H1 (cell line): ENCODE results near the gene CD99. TPM values are rescaled to one million over a fixed set of nuclear protein-coding genes. Genes with fewer than 3 reads are reported as not detected.

ENCODE experiments used
- CTCF ChIA-PET: fragments of 300-600 bp; sonication (Branson Sonifier 250); formaldehyde crosslinking; loops from one replicate; lab custom pipeline; 2021; ENCODE audit not compliant: partially characterized antibody; lab: Charles Lee
- POLR2A ChIA-PET: fragments of 300-600 bp; sonication (Branson Sonifier 250); formaldehyde crosslinking; loops from one replicate; lab custom pipeline; 2021; ENCODE audit warnings: inconsistent platforms; ENCODE audit not compliant: partially characterized antibody; lab: Charles Lee
- DNase-seq, 2 experiments: peaks; one replicate each; pipeline versions ENCODE4 v3.0.0 to v3.0.0-alpha.2; 2010 to 2022; ENCODE audit warnings: low spot score in 2 of 2, low read depth in 1 of 2, mixed read lengths in 1 of 2
- FAIRE-seq: peaks from 2 replicates; lab custom pipeline; 2011; peaks lifted over from hg19 to GRCh38; lab: Jason Lieb, UNC
- H2AFZ ChIP-seq: 2 replicates; pipeline ENCODE4 v1.8.1; 2012; ENCODE audit warnings: low read length, inconsistent platforms
- H2AK5ac ChIP-seq: 2 replicates; pipeline ENCODE4 v1.6.1; 2013; ENCODE audit warnings: low read depth, low read length
- H2BK120ac ChIP-seq: replicated peaks from 2 replicates; pipeline ENCODE3; 2013; ENCODE audit warnings: low read depth, low read length, inconsistent platforms
- H2BK12ac ChIP-seq: 2 replicates; pipeline ENCODE4 v1.6.1; 2013; ENCODE audit warnings: low read depth, low read length
- H2BK15ac ChIP-seq: 2 replicates; pipeline ENCODE4 v1.6.1; 2013; ENCODE audit warnings: low read length
- H2BK20ac ChIP-seq: 2 replicates; pipeline ENCODE4 v1.6.1; 2013; ENCODE audit warnings: low read length
- H2BK5ac ChIP-seq: 2 replicates; pipeline ENCODE4 v1.6.1; 2013; ENCODE audit warnings: low read depth, low read length
- H3K14ac ChIP-seq: 2 replicates; pipeline ENCODE4 v1.6.1; 2013; ENCODE audit warnings: inconsistent platforms; ENCODE audit not compliant: insufficient read length
- H3K18ac ChIP-seq: 2 replicates; pipeline ENCODE4 v1.6.1; 2013; ENCODE audit warnings: low read length; ENCODE audit errors: extremely low read depth
- H3K23ac ChIP-seq: 2 replicates; pipeline ENCODE4 v1.6.1; 2013; ENCODE audit warnings: inconsistent platforms; ENCODE audit not compliant: insufficient read length
- H3K23me2 ChIP-seq: 2 replicates; pipeline ENCODE4 v1.6.1; 2013; ENCODE audit warnings: low read depth, low read length
- H3K27ac ChIP-seq: 2 replicates; pipeline ENCODE4 v1.6.1; 2011; ENCODE audit warnings: low read depth, low read length, inconsistent platforms
- H3K27me3 ChIP-seq, 4 experiments: replicated peaks in 1 of 4; 1 replicate in 1 of 4; 2 replicates in 3 of 4; pipeline versions ENCODE4 v1.6.1 to v1.8.1; 2011 to 2013; ENCODE audit warnings: low read length in 3 of 4, mild to moderate bottlenecking in 3 of 4, inconsistent platforms in 2 of 4, mixed read lengths in 2 of 4, moderate library complexity in 1 of 4; ENCODE audit not compliant: control insufficient read depth in 3 of 4, insufficient read depth in 3 of 4; ENCODE audit errors: extremely low read depth in 1 of 4
- H3K36me3 ChIP-seq, 4 experiments: 2 replicates each; pipeline versions ENCODE4 v1.6.1 to v1.8.1; 2011 to 2013; ENCODE audit warnings: mild to moderate bottlenecking in 4 of 4, low read length in 3 of 4, moderate library complexity in 2 of 4, control low read depth in 1 of 4, inconsistent platforms in 1 of 4; ENCODE audit not compliant: insufficient read depth in 4 of 4, control insufficient read depth in 2 of 4
- H3K4ac ChIP-seq: replicated peaks from 2 replicates; pipeline ENCODE3; 2013; ENCODE audit warnings: low read length, low read depth, mixed read lengths, inconsistent platforms; ENCODE audit not compliant: insufficient read length
- H3K4me1 ChIP-seq, 4 experiments: replicated peaks in 1 of 4; 1 replicate in 1 of 4; 2 replicates in 3 of 4; pipeline versions ENCODE4 v1.6.1 to v1.8.1; 2011 to 2013; ENCODE audit warnings: low read length in 3 of 4, inconsistent platforms in 2 of 4, mixed read lengths in 1 of 4; ENCODE audit not compliant: insufficient read depth in 4 of 4, control insufficient read depth in 3 of 4
- H3K4me2 ChIP-seq, 2 experiments: 2 replicates each; pipeline versions ENCODE4 v1.6.1 to v1.8.1; 2011 to 2013; ENCODE audit warnings: low read depth in 2 of 2, low read length in 2 of 2, control low read depth in 1 of 2, inconsistent platforms in 1 of 2, mild to moderate bottlenecking in 1 of 2; ENCODE audit not compliant: insufficient read depth in 1 of 2
- H3K4me3 ChIP-seq, 4 experiments: fragments of 200-600, 300-600 bp in 1 of 4; sonication (generic), shearing (Covaris generic), sonication (Bioruptor Twin) in 1 of 4; 2 replicates each; pipeline versions ENCODE4 v1.5.1 to v1.8.1; 2011 to 2016; ENCODE audit warnings: low read length in 4 of 4, low read depth in 3 of 4, control low read depth in 2 of 4, inconsistent platforms in 2 of 4, mild to moderate bottlenecking in 2 of 4, mixed read lengths in 1 of 4, moderate library complexity in 1 of 4; ENCODE audit not compliant: insufficient read depth in 2 of 4; ENCODE audit errors: extremely low read depth in 1 of 4
- H3K56ac ChIP-seq: replicated peaks from 2 replicates; pipeline ENCODE3; 2013; ENCODE audit warnings: low read depth, mild to moderate bottlenecking, mixed read lengths, low read length, inconsistent platforms; ENCODE audit not compliant: insufficient read length
- H3K79me1 ChIP-seq: 2 replicates; pipeline ENCODE4 v1.6.1; 2013; ENCODE audit warnings: low read depth, low read length, control low read depth
- H3K79me2 ChIP-seq, 2 experiments: 2 replicates each; pipeline versions ENCODE4 v1.6.1 to v1.8.1; 2012 to 2013; ENCODE audit warnings: low read length in 2 of 2, mild to moderate bottlenecking in 2 of 2, inconsistent platforms in 1 of 2; ENCODE audit not compliant: insufficient read depth in 2 of 2, control insufficient read depth in 1 of 2
- H3K9ac ChIP-seq, 4 experiments: replicated peaks in 1 of 4; 1 replicate in 1 of 4; 2 replicates in 3 of 4; pipeline versions ENCODE4 v1.6.1 to v1.8.1; 2011 to 2013; ENCODE audit warnings: low read depth in 3 of 4, low read length in 3 of 4, control low read depth in 2 of 4, mild to moderate bottlenecking in 2 of 4, moderate library complexity in 2 of 4, inconsistent platforms in 1 of 4; ENCODE audit errors: extremely low read depth in 1 of 4
- H3K9me3 ChIP-seq, 2 experiments: 2 replicates each; pipeline versions ENCODE4 v1.6.1 to v1.8.1; 2012 to 2013; ENCODE audit warnings: mild to moderate bottlenecking in 2 of 2, moderate library complexity in 2 of 2, control low read depth in 1 of 2, inconsistent platforms in 1 of 2, low read depth in 1 of 2, low read length in 1 of 2, mixed read lengths in 1 of 2; ENCODE audit not compliant: insufficient read depth in 2 of 2
- H4K20me1 ChIP-seq, 2 experiments: replicated peaks in 1 of 2; 2 replicates each; pipeline versions ENCODE3 to v1.8.1; 2011 to 2013; ENCODE audit warnings: inconsistent platforms in 2 of 2, low read length in 2 of 2, mild to moderate bottlenecking in 1 of 2; ENCODE audit not compliant: insufficient read depth in 2 of 2, control insufficient read depth in 1 of 2
- H4K5ac ChIP-seq: 2 replicates; pipeline ENCODE4 v1.6.1; 2013; ENCODE audit warnings: low read length, low read depth, mixed read lengths, inconsistent platforms; ENCODE audit not compliant: insufficient read length
- H4K8ac ChIP-seq: 2 replicates; pipeline ENCODE4 v1.8.0; 2013; ENCODE audit warnings: mild to moderate bottlenecking, moderate library complexity, low read length, inconsistent platforms; ENCODE audit not compliant: insufficient read depth; ENCODE audit errors: extremely low read depth
- H4K91ac ChIP-seq: replicated peaks from 2 replicates; pipeline ENCODE3; 2013; ENCODE audit warnings: low read length, mixed read lengths, inconsistent platforms; ENCODE audit not compliant: insufficient read length
- EP300 ChIP-seq, 2 experiments: IDR thresholded peaks; 1 replicate in 1 of 2; 2 replicates in 1 of 2; pipeline ENCODE4 v1.6.1; 2011 to 2012; ENCODE audit warnings: low read depth in 2 of 2, low read length in 2 of 2, mild to moderate bottlenecking in 2 of 2, borderline replicate concordance in 1 of 2, inconsistent platforms in 1 of 2, moderate library complexity in 1 of 2
- POU5F1 ChIP-seq: IDR thresholded peaks from 2 replicates; pipeline ENCODE4 v1.6.1; 2011; ENCODE audit warnings: low read depth, mild to moderate bottlenecking, low read length, moderate library complexity
- SIN3A ChIP-seq, 2 experiments: IDR thresholded peaks in 1 of 2; conservative IDR thresholded peaks in 1 of 2; 2 replicates each; pipeline ENCODE4 v1.6.1; 2011 to 2012; ENCODE audit warnings: low read length in 2 of 2, improper control_type of control experiment in 1 of 2, low read depth in 1 of 2, mild to moderate bottlenecking in 1 of 2
- SIX5 ChIP-seq: IDR thresholded peaks from 2 replicates; pipeline ENCODE4 v1.6.1; 2011; ENCODE audit warnings: mild to moderate bottlenecking, low read depth, low read length
- WGBS, 2 experiments: shearing (Covaris generic) in 1 of 2; methylation state at CpG; one replicate each; pipeline versions ENCODE4 v1.1.6 to v1.1.7; 2013 to 2015; ENCODE audit warnings: low lambda C conversion rate in 2 of 2, mixed read lengths in 2 of 2, inconsistent platforms in 1 of 2, low coverage in 1 of 2, missing lambda C conversion rate in 1 of 2; ENCODE audit not compliant: insufficient replicate concordance in 2 of 2, insufficient coverage in 1 of 2, insufficient read length in 1 of 2; ENCODE audit errors: extremely low coverage in 1 of 2, missing lambda C conversion rate in 1 of 2; 5-methylcytosine and 5-hydroxymethylcytosine counted together
- polyA plus RNA-seq, 7 experiments: library from polyadenylated mRNA; depleted of rRNA in 3 of 7; stranded (reverse) in 5 of 7; unstranded in 2 of 7; fragments of >200 nt in 5 of 7; fragments of 200-250 nt in 2 of 7; gene quantifications; 1 replicate in 5 of 7; 2 replicates in 1 of 7; 4 replicates in 1 of 7; pipeline versions ENCODE4 v1.2.1 to v1.2.3, GENCODE V29; 2011 to 2013; ENCODE audit warnings: missing spikeins in 2 of 7, mixed read lengths in 2 of 7
- total RNA-seq: library from RNA; stranded (reverse); fragmentation: NEBNext Ultra II Directional; extraction: Animal tissue kit (Norgen Biotek cat#: 25700); gene quantifications from 2 replicates; pipeline ENCODE4 v1.2.1, GENCODE V29; 2021

CD99 gene
- total and polyA plus RNA-seq, 2 of the 8 experiments (the other 6 are each of a cell fraction or from before 2014, with no cell fraction given) = 30.1 to 47.8 TPM

DNA sequence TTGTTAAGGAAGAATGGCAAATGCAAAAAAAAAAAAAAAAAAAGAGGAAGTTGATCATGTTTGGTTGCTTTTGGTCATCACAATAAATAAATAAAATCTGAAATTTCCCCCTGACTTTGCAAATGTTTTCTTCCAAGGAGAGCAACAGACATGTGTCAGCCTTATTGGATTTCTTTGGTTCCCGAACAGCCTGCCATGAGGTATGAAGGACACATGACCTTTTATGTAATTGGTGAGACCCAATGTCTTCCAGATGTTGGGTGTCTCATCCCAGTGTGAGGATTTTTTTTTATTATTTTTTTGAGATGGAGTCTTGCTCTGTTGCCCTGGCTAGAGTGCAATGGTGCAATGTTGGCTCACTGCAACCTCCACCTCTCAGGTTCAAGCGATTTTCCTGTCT lies 24.6 kb upstream of the CD99 start:
- Histone ChIP-seq H4K91ac (no peak overlapping the region), H3K9ac (no peak overlapping the region), H2BK15ac (no peak overlapping the region), H3K9me3 (no peaks in the 10 kb centered on the region), H4K8ac (no peak overlapping the region), H2AK5ac (no peak overlapping the region), H3K23ac (no peak overlapping the region), H4K5ac (no peak overlapping the region), H2BK120ac (no peak overlapping the region), H2BK5ac (no peak overlapping the region), H3K4me1 (no peaks in the 10 kb centered on the region), H3K18ac (no peak overlapping the region), H3K4me2 (no peak overlapping the region), H3K27me3 (no peaks in the 10 kb centered on the region), H2BK20ac (no peak overlapping the region), H3K27ac (no peak overlapping the region), H3K79me1 (no peaks in the 10 kb centered on the region), H3K23me2 (no peaks in the 10 kb centered on the region), H3K4me3 (no peak overlapping the region), H2BK12ac (no peak overlapping the region), H3K4ac (no peak overlapping the region), H3K36me3 (no peaks in the 10 kb centered on the region), H3K79me2 (no peaks in the 10 kb centered on the region), H3K14ac (no peak overlapping the region), H3K56ac (no peak overlapping the region), H4K20me1 (no peaks in the 10 kb centered on the region), H2AFZ (no peak overlapping the region)
- FAIRE-seq (no peak), DNase-seq (no peak)
- ChIA-PET POLR2A (no interaction called here), CTCF (no interaction called here)
- TF ChIP-seq SIN3A (conservative IDR thresholded peaks at IDR 0.05 in 1 of 2, IDR thresholded peaks at IDR 0.05 in 1 of 2; ENCODE audit: low read depth in 1 of 2, low read length in 2 of 2) (no peak), SIX5 (no peak), EP300 (IDR thresholded peaks at IDR 0.05; ENCODE audit: borderline replicate concordance in 1 of 2, low read depth in 2 of 2, low read length in 2 of 2) (no peak), POU5F1 (no peak)
- WGBS, 2 experiments = 94% methylated on average over 2 of the region's 2 CpGs; no CpG with 5 or more reads in 1 of the 2 experiments
